ENCODE measurements around the gene ADAMTS3.

ADAMTS3 gene

DNA sequence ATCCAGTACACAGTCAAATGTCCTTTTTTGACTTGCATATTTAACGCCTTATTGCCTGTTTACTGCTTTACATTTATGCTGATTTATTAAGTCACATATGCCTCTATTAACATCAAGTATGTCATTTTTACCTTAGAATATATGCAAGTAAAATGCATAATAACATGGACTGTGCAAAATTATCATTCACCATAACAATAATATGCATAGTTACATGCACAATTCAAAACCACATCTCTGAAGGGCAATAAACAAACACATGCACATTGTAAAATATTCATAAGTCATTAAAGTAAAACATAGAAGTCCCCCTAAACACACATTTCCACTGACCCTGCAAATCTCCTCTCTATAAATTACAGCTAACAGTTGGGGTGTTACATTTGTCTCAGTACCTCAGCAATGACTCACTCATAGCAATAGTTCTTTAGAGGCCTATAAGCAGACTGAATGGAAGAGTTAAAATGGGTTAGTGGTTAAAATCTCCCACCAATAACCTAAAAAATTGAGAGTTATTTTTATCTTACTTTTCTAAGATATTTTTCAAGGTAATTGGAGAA lies 61.1 kb downstream of the ADAMTS3 start:
- no peak overlapping the region for H3K4me3 ChIP-seq (replicated peaks in 1 of 2; ENCODE audit: low read depth in 2 of 2, low read length in 2 of 2)
- no peak for DNase-seq (ENCODE audit: low read depth in 2 of 2)
- TF ChIP-seq, protein P1, sequence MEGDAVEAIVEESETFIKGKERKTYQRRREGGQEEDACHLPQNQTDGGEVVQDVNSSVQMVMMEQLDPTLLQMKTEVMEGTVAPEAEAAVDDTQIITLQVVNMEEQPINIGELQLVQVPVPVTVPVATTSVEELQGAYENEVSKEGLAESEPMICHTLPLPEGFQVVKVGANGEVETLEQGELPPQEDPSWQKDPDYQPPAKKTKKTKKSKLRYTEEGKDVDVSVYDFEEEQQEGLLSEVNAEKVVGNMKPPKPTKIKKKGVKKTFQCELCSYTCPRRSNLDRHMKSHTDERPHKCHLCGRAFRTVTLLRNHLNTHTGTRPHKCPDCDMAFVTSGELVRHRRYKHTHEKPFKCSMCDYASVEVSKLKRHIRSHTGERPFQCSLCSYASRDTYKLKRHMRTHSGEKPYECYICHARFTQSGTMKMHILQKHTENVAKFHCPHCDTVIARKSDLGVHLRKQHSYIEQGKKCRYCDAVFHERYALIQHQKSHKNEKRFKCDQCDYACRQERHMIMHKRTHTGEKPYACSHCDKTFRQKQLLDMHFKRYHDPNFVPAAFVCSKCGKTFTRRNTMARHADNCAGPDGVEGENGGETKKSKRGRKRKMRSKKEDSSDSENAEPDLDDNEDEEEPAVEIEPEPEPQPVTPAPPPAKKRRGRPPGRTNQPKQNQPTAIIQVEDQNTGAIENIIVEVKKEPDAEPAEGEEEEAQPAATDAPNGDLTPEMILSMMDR (IDR thresholded peaks at IDR 0.05; ENCODE audit: low read depth, low read length), result no peak

- DNase-seq (ENCODE audit: low read depth in 2 of 2), result no peak
- TF ChIP-seq, protein P1 (IDR thresholded peaks at IDR 0.05; ENCODE audit: low read depth, low read length), result no peak
- H3K4me3 ChIP-seq (replicated peaks in 1 of 2; ENCODE audit: low read depth in 2 of 2, low read length in 2 of 2), result no peak overlapping the region
Observed at GRCh38 chr4:72507167-72507566, 61.9 kb downstream of the ADAMTS3 start.

- TF ChIP-seq, protein P1 (IDR thresholded peaks at IDR 0.05; ENCODE audit: low read depth, low read length), result peak; percentile 85
- DNase-seq (ENCODE audit: low read depth in 2 of 2), result peak; percentile 65 to 83
- H3K4me3 ChIP-seq (replicated peaks in 1 of 2; ENCODE audit: low read depth in 2 of 2, low read length in 2 of 2), result no peak overlapping the region
Observed at GRCh38 chr4:72505314-72505744, 63.7 kb downstream of the ADAMTS3 start.

DNA sequence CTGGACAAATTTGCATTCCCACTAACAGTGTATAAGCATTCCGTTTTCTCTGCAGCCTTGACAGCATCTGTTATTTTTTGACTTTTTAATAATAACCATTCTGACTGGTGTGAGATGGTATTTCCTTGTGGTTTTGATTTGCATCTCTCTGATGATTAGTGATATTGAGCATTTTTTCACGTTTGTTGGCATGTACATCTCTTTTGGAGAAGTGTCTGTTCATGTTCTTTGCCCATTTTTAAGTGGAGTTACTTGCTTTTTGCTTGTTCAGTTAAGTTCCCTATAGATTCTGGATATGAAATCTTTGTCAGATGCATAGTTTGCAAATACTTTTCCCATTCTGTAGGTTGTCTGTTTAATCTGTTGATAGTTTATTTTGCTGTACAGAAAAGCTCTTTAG lies 68.8 kb downstream of the ADAMTS3 start:
- no peak overlapping the region for H3K4me3 ChIP-seq (replicated peaks in 1 of 2; ENCODE audit: low read depth in 2 of 2, low read length in 2 of 2)
- DNase-seq (ENCODE audit: low read depth in 2 of 2), result no peak
- TF ChIP-seq, protein P1 (IDR thresholded peaks at IDR 0.05; ENCODE audit: low read depth, low read length), result no peak

DNA sequence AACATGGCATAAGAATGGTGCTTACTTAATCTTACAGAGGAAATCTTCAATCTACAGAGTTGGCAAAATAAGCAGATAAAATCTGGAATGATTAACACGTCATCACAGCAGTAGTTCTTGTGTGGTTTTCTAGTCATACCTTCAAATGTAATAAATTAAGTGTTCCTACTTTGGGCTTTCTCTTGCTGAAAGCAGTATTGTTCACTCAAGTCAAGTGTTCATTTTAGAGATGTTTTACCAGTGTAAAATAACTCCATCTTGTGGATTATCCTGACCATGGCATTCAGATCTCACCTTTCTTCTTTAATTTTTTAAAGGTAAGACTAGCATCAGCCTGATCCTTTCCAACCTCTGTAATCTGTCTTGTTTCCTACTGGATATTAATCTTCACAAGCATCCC lies 72.9 kb downstream of the ADAMTS3 start:
- TF ChIP-seq, protein P1 (IDR thresholded peaks at IDR 0.05; ENCODE audit: low read depth, low read length), result peak; percentile 8
- no peak overlapping the region for H3K4me3 ChIP-seq (replicated peaks in 1 of 2; ENCODE audit: low read depth in 2 of 2, low read length in 2 of 2)
- DNase-seq (ENCODE audit: low read depth in 2 of 2), result peak in 1 of 2 donors; percentile 22

DNA sequence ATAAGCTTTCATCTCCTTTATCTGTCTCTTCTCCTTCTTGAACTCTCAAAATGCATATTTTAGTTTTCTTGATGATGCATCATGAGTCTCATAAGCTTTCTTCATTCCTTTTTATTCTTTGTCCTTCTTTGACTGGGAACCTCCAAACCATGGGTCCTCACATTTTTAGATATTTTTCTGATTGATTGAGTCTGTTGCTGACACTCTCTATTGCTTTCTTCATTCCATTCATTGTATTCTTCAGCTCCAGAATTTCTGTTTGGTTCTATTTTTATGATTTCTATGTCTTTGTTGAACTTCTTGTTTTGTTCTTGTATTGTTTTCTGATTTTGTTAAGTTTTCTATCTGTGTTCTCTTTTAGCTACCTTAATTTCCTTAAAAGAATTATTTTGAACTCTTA lies 74.9 kb downstream of the ADAMTS3 start:
- DNase-seq (ENCODE audit: low read depth in 2 of 2), result no peak
- H3K4me3 ChIP-seq (replicated peaks in 1 of 2; ENCODE audit: low read depth in 2 of 2, low read length in 2 of 2), result no peak overlapping the region
- TF ChIP-seq, protein P1 (IDR thresholded peaks at IDR 0.05; ENCODE audit: low read depth, low read length), result no peak

DNA sequence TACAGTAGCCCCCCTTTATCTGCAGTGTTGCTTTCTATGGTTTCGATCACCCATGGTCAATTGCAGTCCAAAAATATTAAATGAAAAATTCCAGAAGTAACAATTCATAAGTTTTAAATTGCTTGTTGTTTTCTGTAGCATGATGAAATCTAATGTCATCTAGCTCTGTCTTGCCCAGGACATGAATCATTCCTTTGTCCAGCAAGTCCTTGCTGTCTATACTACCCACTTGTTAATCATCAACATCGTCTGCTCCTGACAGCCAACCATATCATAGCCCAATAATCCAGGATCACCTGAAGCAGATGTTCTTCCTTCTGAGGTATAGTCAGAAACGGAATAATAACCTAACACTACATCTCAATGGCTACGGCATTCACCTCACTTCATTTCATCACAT lies 79.8 kb downstream of the ADAMTS3 start:
- TF ChIP-seq, protein P1 (IDR thresholded peaks at IDR 0.05; ENCODE audit: low read depth, low read length), result no peak
- H3K4me3 ChIP-seq (replicated peaks in 1 of 2; ENCODE audit: low read depth in 2 of 2, low read length in 2 of 2), result no peak overlapping the region
- peak; percentile 18 to 78 for DNase-seq (ENCODE audit: low read depth in 2 of 2)
